Progenitor cell of endocrine pancreas (in vitro differentiated cells): ENCODE measurements around the gene RAPGEF1. TPM values are rescaled to one million over a fixed set of nuclear protein-coding genes. Genes with fewer than 3 reads are reported as not detected.
A peak's percentile ranks its signal among the peaks of the same experiment; 100 is the strongest.

ENCODE experiments used
- DNase-seq: peaks from one replicate; pipeline ENCODE4 v3.0.0; 2021; ENCODE audit warnings: low spot score; ENCODE audit not compliant: unreplicated experiment
- H3K27ac Mint-ChIP-seq: 2 replicates; pipeline ENCODE4 v1.8.0; 2021; ENCODE audit warnings: mild to moderate bottlenecking, moderate library complexity, mixed read lengths
- H3K27me3 Mint-ChIP-seq: 2 replicates; pipeline ENCODE4 v1.8.0; 2021; ENCODE audit warnings: mixed read lengths
- H3K36me3 Mint-ChIP-seq: 2 replicates; pipeline ENCODE4 v1.8.0; 2022; ENCODE audit warnings: mixed read lengths; ENCODE audit not compliant: insufficient read depth
- H3K4me1 Mint-ChIP-seq: 2 replicates; pipeline ENCODE4 v1.8.0; 2021; ENCODE audit warnings: low read depth, mixed read lengths
- H3K4me3 Mint-ChIP-seq: 2 replicates; pipeline ENCODE4 v1.8.0; 2021; ENCODE audit warnings: low read depth, mild to moderate bottlenecking, moderate library complexity, mixed read lengths
- H3K9me3 Mint-ChIP-seq: 2 replicates; pipeline ENCODE4 v1.8.0; 2021; ENCODE audit warnings: low read depth, mixed read lengths
- CTCF ChIP-seq: fragments of 200-600 bp; sonication (generic); IDR thresholded peaks from one replicate; pipeline ENCODE4 v1.5.0; 2021; ENCODE audit warnings: antibody characterized with exemption, mild to moderate bottlenecking; ENCODE audit not compliant: unreplicated experiment
- total RNA-seq: library from RNA; stranded (reverse); gene quantifications from 2 replicates; pipeline ENCODE4 v1.2.1, GENCODE V29; 2021

Gene RAPGEF1
- total RNA-seq, 1 donor from 2014 or later, result 57.3 TPM

DNA sequence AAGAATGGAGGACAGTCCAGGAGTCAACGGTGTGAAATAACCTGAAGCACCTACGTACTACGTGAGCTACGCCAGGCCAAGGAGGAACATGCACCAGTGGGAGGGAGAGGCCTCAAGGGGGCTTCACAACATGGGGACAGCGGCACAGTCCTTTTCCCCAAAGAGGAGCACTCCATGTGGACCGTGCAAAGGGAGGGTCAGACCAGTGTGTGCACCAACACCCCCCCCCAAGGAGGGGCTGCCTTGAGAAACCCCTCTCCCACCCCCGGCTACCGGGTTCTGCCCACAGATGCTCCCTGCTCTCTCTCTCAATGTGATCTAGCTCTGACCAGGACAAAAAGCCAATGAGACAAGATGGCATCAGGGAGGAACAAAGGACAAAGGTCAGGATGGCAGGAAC lies 126.0 kb downstream of the RAPGEF1 start:
- H3K9me3 Mint-ChIP-seq, result no peaks in the 10 kb centered on the region
- peaks cover 25% of the 10 kb centered on the region for H3K36me3 Mint-ChIP-seq
- H3K4me1 Mint-ChIP-seq, result no peaks in the 10 kb centered on the region
- H3K27me3 Mint-ChIP-seq, result no peaks in the 10 kb centered on the region
- H3K4me3 Mint-ChIP-seq, result no peak overlapping the region
- DNase-seq, result no peak
- TF ChIP-seq CTCF, result no peak
- no peak overlapping the region for H3K27ac Mint-ChIP-seq

DNA sequence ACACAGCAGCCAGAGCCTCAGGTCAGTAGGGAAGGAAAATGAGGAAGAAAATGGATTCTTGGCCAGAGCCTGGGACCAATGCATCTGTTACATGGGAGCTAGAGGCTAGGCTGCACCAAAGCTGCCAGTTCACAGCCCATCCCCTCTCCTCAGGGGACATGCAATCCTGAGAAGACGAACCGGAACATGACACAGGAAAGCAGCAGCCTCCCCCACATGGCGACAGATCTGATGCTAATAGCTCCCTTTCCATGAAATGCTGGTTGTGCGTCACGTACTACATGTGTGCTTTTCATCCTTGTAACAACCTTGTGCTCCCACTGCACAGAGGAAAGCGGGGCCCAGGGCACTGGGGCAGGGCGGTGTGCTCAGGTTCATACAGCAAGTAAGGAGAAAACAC lies 127.0 kb downstream of the RAPGEF1 start:
- Mint-ChIP-seq H3K27ac (no peak overlapping the region), H3K9me3 (no peaks in the 10 kb centered on the region), H3K27me3 (no peaks in the 10 kb centered on the region), H3K4me1 (peaks cover 4% of the 10 kb centered on the region), H3K4me3 (no peak overlapping the region), H3K36me3 (peaks cover 20% of the 10 kb centered on the region)
- TF ChIP-seq CTCF, result no peak
- no peak for DNase-seq

DNA sequence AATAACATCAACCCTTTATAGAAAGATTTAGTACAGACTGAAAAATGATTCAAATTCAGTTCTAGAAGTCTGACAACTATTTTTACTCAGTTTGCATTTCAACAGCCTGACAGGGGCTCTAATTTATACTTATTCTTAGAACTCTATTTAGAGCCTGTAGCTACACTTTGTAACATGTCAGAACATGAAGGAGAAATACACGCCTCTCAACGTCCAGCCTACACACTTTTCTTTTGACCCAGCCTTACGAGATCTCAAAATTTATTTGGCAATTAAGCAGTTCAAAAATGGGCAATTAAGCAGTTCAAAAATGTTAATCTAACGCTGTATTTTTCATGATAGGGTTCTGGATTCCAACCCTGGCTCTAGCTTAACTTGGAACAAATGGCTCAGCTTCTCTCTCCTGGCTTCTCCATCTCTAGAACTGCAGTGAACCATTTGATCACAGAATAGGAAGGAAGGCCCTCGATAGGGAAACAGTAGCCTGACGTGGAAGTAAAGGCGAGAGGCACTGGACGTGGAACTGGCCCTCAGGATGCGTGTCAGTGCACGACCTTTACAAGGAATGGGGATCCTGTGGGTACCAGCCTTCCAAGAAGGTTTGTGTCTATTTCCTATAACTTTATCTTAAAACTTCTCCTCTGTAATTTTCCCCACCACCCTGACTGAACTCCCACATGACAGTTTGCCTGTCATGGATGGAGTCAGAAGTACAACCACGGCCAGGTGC lies 128.1 kb downstream of the RAPGEF1 start:
- Mint-ChIP-seq H3K9me3 (no peaks in the 10 kb centered on the region), H3K4me1 (peaks cover 6% of the 10 kb centered on the region), H3K36me3 (peaks cover 18% of the 10 kb centered on the region), H3K4me3 (no peak overlapping the region), H3K27ac (no peak overlapping the region), H3K27me3 (no peaks in the 10 kb centered on the region)
- no peak for DNase-seq
- no peak for TF ChIP-seq CTCF

DNA sequence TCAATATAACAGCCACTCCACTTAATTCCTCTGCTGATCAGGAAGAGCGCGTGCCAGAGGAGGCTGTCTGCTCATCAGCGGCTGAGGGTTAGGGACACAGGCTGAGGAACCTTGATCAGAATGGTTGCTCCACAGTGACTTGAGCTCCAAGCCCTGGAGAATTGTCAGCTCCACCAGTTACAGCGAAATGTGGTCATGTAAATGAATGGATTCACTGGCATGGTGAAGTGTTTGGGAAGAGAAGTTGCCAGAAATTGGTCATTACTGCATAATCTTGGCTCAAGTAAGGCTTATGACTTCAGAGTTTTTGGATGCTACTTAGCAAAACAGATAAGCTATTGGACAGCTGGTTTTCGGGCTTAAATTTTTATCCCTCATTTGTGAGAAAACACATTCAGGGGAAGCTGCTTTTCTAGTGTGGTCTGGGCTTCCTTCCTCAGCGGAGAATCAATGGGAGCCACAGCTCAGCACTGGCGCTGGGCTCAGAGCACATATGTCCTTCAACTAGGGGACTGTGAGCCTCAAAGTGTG lies 129.6 kb downstream of the RAPGEF1 start:
- Mint-ChIP-seq H3K27me3 (no peaks in the 10 kb centered on the region), H3K4me3 (no peak overlapping the region), H3K36me3 (peaks cover 16% of the 10 kb centered on the region), H3K4me1 (peaks cover 10% of the 10 kb centered on the region), H3K27ac (peak overlapping the region; percentile 82), H3K9me3 (no peaks in the 10 kb centered on the region)
- no peak for DNase-seq
- TF ChIP-seq CTCF, result no peak

- Mint-ChIP-seq H3K4me3 (no peak overlapping the region), H3K4me1 (peaks cover 10% of the 10 kb centered on the region), H3K27me3 (no peaks in the 10 kb centered on the region), H3K36me3 (peaks cover 17% of the 10 kb centered on the region), H3K9me3 (no peaks in the 10 kb centered on the region), H3K27ac (no peak overlapping the region)
- no peak for TF ChIP-seq CTCF
- DNase-seq, result no peak
Observed at GRCh38 chr9:131609099-131609830, 130.6 kb downstream of the RAPGEF1 start.
